Measurements from ENCODE around the gene ZNF467.

Gene ZNF467

DNA sequence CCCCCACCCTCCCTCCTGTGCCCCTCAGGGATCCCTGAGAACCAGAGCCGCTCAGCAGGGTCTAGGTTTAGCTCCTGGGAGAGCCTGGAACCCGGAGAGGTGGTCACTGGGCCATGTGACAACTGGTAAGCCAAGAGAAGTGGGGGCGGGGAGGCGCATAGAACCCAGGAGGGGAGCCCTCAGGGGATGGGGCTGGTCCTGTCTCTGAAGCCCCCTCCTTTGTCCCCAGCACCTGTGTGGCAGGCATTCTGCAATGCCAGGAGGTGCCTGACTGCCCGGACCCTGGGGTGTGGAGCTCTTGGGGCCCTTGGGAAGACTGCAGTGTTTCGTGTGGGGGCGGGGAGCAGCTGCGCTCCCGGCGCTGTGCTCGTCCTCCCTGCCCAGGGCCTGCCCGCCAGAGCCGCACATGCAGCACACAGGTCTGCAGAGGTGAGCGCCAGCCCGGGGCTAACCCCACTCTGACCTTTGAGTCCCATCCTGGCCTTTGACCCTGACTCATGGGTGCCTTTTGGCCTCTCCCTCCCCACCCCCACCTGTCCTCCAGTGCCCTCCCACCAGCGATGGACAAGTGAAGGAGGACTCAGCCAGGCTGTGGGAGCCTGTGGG lies 42.4 kb upstream of the ZNF467 start:
- Histone ChIP-seq H3K4me1 (ENCODE audit: insufficient read depth, low read length) (no peaks in the 10 kb centered on the region), H3K27me3 (ENCODE audit: insufficient read depth, low read length) (peaks cover 9% of the 10 kb centered on the region), H2AFZ (ENCODE audit: low read depth, low read length) (no peak overlapping the region), H3K36me3 (ENCODE audit: insufficient read depth, low read length) (no peaks in the 10 kb centered on the region), H3K4me3 (ENCODE audit: low read length) (no peak overlapping the region), H3K9me3 (ENCODE audit: low read length) (no peaks in the 10 kb centered on the region)

DNA sequence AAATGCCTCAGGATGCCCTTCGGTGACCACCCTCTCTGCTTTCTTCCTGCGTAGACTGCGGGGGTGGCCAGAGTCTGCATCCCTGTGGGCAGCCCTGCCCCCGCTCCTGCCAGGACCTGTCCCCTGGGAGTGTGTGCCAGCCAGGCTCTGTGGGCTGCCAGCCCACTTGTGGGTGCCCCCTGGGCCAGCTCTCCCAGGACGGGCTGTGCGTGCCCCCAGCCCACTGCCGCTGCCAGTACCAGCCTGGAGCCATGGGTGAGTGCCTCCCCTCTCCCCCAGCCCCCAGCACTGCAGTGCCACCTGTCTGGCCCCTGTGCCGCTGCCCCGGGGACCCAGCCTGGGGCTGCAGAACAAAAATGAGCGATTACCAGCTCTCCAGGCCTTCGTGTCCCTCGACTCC lies 41.7 kb upstream of the ZNF467 start:
- H3K4me1 ChIP-seq (ENCODE audit: insufficient read depth, low read length) = no peaks in the 10 kb centered on the region
- no peaks in the 10 kb centered on the region for H3K9me3 ChIP-seq (ENCODE audit: low read length)
- H3K4me3 ChIP-seq (ENCODE audit: low read length) = no peak overlapping the region
- no peak overlapping the region for H2AFZ ChIP-seq (ENCODE audit: low read depth, low read length)
- peaks cover 6% of the 10 kb centered on the region for H3K27me3 ChIP-seq (ENCODE audit: insufficient read depth, low read length)
- H3K36me3 ChIP-seq (ENCODE audit: insufficient read depth, low read length) = no peaks in the 10 kb centered on the region

DNA sequence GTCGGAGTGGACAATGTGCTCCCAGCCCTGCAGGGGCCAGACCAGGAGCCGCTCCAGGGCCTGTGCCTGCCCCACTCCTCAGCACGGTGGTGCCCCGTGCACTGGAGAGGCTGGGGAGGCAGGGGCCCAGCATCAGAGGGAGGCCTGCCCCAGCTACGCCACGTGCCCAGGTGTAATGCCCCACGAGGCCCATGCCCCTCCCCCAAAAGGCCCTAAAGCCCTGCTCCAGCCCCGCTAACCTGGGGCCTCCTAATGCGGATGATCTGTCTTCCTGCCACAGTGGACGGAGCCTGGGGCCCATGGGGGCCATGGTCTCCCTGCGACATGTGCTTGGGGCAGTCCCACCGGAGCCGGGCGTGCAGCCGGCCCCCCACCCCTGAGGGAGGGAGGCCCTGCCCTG lies 41.1 kb upstream of the ZNF467 start:
- Histone ChIP-seq H3K36me3 (ENCODE audit: insufficient read depth, low read length) (no peaks in the 10 kb centered on the region), H3K9me3 (ENCODE audit: low read length) (no peaks in the 10 kb centered on the region)

DNA sequence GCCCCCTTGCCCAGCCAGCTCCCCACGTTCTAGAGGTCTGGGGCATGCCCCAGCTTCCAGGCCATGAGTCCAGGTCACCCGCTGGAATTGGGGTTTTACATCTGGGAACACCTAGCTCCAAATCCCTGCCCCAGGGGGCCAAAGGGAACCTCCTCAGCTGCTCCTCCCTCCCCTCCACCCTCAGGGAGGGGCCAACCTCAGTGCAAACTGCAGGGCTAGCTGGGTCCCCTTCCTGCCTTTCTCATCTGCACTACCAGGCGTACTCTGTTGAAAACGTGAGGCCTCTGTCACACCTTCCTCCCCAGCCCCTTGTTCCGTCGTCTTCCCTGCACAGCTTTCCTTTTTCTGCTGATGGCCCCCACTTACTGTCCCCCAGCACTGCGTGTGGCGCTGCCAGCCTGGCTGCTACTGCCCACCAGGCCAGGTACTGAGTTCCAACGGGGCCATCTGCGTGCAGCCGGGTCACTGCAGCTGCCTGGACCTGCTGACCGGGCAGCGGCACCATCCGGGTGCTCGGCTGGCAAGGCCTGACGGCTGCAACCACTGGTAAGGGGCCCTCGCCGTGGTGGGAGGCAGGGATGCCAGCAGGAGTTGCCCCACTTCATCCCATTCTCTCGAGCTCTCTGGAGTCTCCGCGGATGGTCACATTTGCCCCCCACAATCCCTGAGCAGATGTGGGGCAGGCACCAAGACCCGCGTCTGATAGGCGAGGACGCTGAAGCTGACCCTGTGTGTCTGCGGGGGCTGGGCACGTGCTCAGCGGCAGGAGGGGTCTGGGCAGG lies 40.1 kb upstream of the ZNF467 start:
- Histone ChIP-seq H2AFZ (ENCODE audit: low read depth, low read length) (no peak overlapping the region), H3K27me3 (ENCODE audit: insufficient read depth, low read length) (peaks cover 6% of the 10 kb centered on the region), H3K9me3 (ENCODE audit: low read length) (no peaks in the 10 kb centered on the region), H3K4me1 (ENCODE audit: insufficient read depth, low read length) (no peaks in the 10 kb centered on the region), H3K36me3 (ENCODE audit: insufficient read depth, low read length) (no peaks in the 10 kb centered on the region), H3K4me3 (ENCODE audit: low read length) (no peak overlapping the region)

More for the DNA sequence above, 41.1 kb upstream of the ZNF467 start:
- H3K27me3 ChIP-seq (ENCODE audit: insufficient read depth, low read length) = peaks cover 6% of the 10 kb centered on the region
- H3K4me1 ChIP-seq (ENCODE audit: insufficient read depth, low read length) = no peaks in the 10 kb centered on the region
- no peak overlapping the region for H3K4me3 ChIP-seq (ENCODE audit: low read length)
- H2AFZ ChIP-seq (ENCODE audit: low read depth, low read length) = no peak overlapping the region

DNA sequence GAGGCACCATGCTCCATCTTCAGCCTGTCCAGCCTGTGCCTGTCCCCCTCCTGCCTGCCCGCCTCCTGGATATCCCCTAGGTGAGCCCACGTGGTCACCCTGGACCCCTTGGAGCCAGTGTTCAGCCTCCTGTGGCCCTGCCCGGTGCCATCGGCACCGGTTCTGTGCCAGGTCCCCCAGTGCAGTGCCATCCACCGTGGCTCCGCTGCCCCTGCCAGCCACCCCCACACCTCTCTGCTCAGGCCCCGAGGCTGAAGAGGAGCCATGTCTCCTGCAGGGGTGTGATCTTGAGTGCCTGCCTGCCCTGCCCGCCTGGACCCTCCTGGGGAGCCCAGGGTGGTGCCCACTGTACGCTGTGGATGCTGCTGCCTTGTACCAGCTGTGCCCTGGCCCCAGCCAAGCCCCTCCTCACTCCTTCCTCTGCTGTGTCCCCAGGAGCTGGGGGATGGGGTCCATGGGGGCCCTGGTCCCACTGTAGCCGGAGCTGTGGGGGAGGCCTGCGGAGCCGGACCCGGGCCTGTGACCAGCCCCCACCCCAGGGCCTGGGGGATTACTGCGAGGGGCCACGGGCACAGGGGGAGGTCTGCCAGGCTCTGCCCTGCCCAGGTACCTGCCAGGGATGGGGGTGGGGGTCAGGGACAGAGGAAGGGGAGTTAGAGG lies 38.6 kb upstream of the ZNF467 start:
- Histone ChIP-seq H3K9me3 (ENCODE audit: low read length) (no peaks in the 10 kb centered on the region), H3K4me1 (ENCODE audit: insufficient read depth, low read length) (no peaks in the 10 kb centered on the region), H3K36me3 (ENCODE audit: insufficient read depth, low read length) (no peaks in the 10 kb centered on the region), H2AFZ (ENCODE audit: low read depth, low read length) (no peak overlapping the region), H3K27me3 (ENCODE audit: insufficient read depth, low read length) (peaks cover under 1% of the 10 kb centered on the region), H3K4me3 (ENCODE audit: low read length) (no peak overlapping the region)

DNA sequence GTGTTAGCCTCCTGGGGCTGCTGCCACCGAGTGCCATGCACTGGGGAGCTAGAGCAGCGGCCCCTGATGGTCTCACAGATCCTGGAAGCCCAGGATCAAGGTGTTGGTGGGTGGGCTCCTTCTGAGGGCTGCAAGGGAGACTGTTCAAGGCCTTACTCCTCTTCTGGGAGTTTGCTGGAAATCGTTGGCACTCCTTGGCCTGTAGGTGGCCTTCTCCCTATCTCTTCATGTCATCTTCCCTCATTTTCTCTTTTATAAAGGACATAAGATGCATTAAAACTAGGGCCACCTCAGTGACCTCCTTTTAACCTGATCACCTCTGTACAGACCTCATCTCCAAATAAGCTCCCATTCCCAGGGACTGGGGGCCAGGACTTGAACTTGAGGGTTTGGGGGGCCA lies 37.8 kb upstream of the ZNF467 start:
- no peak overlapping the region for H3K4me3 ChIP-seq (ENCODE audit: low read length)
- no peaks in the 10 kb centered on the region for H3K36me3 ChIP-seq (ENCODE audit: insufficient read depth, low read length)
- no peaks in the 10 kb centered on the region for H3K9me3 ChIP-seq (ENCODE audit: low read length)
- H3K27me3 ChIP-seq (ENCODE audit: insufficient read depth, low read length) = peaks cover 1% of the 10 kb centered on the region
- no peak overlapping the region for H2AFZ ChIP-seq (ENCODE audit: low read depth, low read length)
- H3K4me1 ChIP-seq (ENCODE audit: insufficient read depth, low read length) = no peaks in the 10 kb centered on the region

DNA sequence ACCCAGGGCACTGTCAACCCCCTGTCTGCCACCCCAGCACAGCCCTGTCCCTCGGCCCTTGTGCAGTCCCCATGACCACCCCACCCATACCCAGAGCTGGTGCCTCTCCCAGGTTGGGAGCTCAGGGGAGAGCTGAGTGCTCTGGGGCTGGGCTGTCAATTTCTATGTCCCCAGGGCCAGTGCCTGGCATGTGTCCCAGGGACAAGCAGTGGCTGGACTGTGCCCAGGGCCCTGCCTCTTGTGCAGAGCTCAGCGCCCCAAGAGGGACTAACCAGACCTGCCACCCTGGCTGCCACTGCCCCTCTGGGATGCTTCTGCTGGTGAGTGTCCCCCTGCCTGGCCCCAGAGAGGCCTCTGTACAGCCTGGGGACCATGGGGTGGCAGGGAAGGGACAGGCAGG lies 35.8 kb upstream of the ZNF467 start:
- Histone ChIP-seq H3K4me3 (ENCODE audit: low read length) (no peak overlapping the region), H3K36me3 (ENCODE audit: insufficient read depth, low read length) (no peaks in the 10 kb centered on the region), H3K4me1 (ENCODE audit: insufficient read depth, low read length) (no peaks in the 10 kb centered on the region), H3K27me3 (ENCODE audit: insufficient read depth, low read length) (peaks cover 12% of the 10 kb centered on the region), H2AFZ (ENCODE audit: low read depth, low read length) (no peak overlapping the region), H3K9me3 (ENCODE audit: low read length) (no peaks in the 10 kb centered on the region)

DNA sequence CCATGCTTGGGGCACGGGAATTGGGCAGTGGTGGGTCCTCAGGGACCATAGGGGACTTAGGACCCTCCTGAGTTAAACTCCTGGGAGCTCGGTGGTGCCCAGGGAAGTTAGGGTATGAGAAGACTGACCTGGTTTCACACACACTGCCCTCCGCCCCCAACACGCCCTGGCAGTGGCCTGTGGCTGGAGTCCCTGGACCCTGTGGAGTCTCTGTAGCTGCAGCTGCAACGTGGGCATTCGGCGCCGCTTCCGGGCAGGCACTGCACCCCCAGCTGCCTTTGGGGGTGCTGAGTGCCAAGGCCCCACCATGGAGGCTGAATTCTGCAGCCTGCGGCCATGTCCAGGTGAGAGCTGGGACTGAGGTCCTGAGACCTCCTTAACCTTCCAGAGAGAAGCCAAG lies 34.9 kb upstream of the ZNF467 start:
- H3K9me3 ChIP-seq (ENCODE audit: low read length) = no peaks in the 10 kb centered on the region
- no peak overlapping the region for H2AFZ ChIP-seq (ENCODE audit: low read depth, low read length)
- no peaks in the 10 kb centered on the region for H3K36me3 ChIP-seq (ENCODE audit: insufficient read depth, low read length)
- no peaks in the 10 kb centered on the region for H3K4me1 ChIP-seq (ENCODE audit: insufficient read depth, low read length)
- H3K27me3 ChIP-seq (ENCODE audit: insufficient read depth, low read length) = peaks cover 12% of the 10 kb centered on the region
- no peak overlapping the region for H3K4me3 ChIP-seq (ENCODE audit: low read length)

DNA sequence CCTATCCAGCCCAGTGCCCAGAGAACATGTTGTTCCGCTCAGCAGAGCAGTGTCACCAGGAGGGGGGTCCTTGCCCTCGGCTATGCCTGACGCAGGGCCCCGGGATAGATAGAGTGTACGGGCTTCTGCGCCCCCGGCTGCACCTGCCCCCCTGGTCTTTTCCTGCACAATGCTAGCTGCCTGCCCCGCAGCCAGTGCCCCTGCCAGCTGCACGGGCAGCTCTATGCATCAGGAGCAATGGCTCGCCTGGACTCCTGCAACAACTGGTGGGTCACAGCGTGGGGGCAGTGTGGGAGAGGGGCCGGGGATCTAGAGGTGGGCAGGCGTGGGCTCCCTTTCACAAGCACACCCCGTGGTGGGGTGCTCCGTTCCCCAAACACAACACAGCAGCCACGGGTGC lies 33.3 kb upstream of the ZNF467 start:
- H3K36me3 ChIP-seq (ENCODE audit: insufficient read depth, low read length) = no peaks in the 10 kb centered on the region
- H3K27me3 ChIP-seq (ENCODE audit: insufficient read depth, low read length) = peaks cover 12% of the 10 kb centered on the region
- no peak overlapping the region for H2AFZ ChIP-seq (ENCODE audit: low read depth, low read length)
- no peak overlapping the region for H3K4me3 ChIP-seq (ENCODE audit: low read length)
- no peaks in the 10 kb centered on the region for H3K4me1 ChIP-seq (ENCODE audit: insufficient read depth, low read length)
- no peaks in the 10 kb centered on the region for H3K9me3 ChIP-seq (ENCODE audit: low read length)

DNA sequence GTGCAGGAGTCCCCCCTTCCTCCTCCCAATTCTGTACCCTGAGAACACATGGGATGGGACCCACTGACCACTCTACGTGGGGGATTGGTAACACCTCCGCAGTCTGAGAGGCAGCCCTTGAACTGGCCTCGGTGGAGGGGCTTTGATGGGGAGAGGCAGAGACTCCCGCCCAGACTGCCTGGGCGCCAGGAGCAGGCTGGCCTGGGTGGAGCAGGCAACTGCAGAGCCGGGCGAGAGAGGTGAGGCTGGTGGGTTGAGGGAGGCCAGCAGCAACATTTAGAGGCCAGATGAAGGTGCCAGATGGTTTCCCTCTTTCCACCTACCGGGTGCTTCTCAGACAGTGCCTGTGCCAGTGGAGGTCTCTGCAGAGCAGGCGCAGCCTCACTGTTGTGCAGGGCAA lies 30.7 kb upstream of the ZNF467 start:
- Histone ChIP-seq H3K27me3 (ENCODE audit: insufficient read depth, low read length) (peaks cover 12% of the 10 kb centered on the region), H2AFZ (ENCODE audit: low read depth, low read length) (no peak overlapping the region), H3K36me3 (ENCODE audit: insufficient read depth, low read length) (no peaks in the 10 kb centered on the region), H3K4me3 (ENCODE audit: low read length) (no peak overlapping the region), H3K4me1 (ENCODE audit: insufficient read depth, low read length) (peaks cover 1% of the 10 kb centered on the region), H3K9me3 (ENCODE audit: low read length) (no peaks in the 10 kb centered on the region)

DNA sequence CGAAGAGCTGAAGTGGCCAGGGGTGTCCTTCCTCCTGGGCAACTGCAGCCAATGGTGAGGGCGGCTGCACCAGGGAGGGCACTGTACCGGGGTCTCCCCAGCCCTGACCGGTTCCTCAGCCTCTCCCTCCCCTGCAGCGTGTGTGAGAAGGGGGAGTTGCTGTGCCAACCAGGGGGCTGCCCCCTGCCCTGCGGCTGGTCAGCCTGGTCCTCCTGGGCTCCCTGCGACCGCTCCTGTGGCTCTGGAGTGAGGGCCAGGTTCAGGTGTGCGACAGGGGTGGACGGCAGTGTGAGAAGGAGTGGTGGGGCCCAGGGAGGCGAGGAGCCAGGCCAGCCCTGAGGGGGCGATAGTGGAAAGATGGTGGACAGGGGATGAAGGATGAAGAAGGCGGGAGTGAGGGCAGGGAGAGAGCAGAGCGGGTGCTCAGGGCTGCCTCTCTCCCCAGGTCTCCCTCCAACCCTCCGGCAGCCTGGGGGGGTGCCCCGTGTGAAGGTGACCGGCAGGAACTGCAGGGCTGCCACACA lies 30.2 kb upstream of the ZNF467 start:
- peaks cover 3% of the 10 kb centered on the region for H3K4me1 ChIP-seq (ENCODE audit: insufficient read depth, low read length)
- no peaks in the 10 kb centered on the region for H3K9me3 ChIP-seq (ENCODE audit: low read length)
- peaks cover 12% of the 10 kb centered on the region for H3K27me3 ChIP-seq (ENCODE audit: insufficient read depth, low read length)
- no peak overlapping the region for H2AFZ ChIP-seq (ENCODE audit: low read depth, low read length)
- H3K36me3 ChIP-seq (ENCODE audit: insufficient read depth, low read length) = no peaks in the 10 kb centered on the region
- no peak overlapping the region for H3K4me3 ChIP-seq (ENCODE audit: low read length)

DNA sequence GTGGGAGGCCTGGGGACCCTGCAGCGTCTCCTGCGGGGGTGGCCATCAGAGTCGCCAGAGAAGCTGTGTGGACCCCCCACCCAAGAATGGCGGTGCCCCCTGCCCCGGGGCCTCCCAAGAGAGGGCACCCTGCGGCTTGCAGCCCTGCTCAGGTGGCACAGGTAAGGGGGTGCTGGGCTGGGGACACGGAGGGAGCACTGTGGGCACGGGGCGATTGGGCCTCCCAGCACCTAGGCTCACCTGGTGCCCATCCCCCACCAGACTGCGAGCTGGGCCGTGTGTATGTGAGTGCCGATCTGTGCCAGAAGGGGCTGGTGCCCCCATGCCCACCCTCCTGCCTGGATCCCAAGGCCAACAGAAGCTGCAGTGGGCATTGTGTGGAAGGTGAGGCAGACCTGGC lies 29.6 kb upstream of the ZNF467 start:
- H3K9me3 ChIP-seq (ENCODE audit: low read length) = no peaks in the 10 kb centered on the region
- H3K4me3 ChIP-seq (ENCODE audit: low read length) = no peak overlapping the region
- H3K4me1 ChIP-seq (ENCODE audit: insufficient read depth, low read length) = peaks cover 3% of the 10 kb centered on the region
- H3K36me3 ChIP-seq (ENCODE audit: insufficient read depth, low read length) = no peaks in the 10 kb centered on the region
- H3K27me3 ChIP-seq (ENCODE audit: insufficient read depth, low read length) = peaks cover 12% of the 10 kb centered on the region
- no peak overlapping the region for H2AFZ ChIP-seq (ENCODE audit: low read depth, low read length)

DNA sequence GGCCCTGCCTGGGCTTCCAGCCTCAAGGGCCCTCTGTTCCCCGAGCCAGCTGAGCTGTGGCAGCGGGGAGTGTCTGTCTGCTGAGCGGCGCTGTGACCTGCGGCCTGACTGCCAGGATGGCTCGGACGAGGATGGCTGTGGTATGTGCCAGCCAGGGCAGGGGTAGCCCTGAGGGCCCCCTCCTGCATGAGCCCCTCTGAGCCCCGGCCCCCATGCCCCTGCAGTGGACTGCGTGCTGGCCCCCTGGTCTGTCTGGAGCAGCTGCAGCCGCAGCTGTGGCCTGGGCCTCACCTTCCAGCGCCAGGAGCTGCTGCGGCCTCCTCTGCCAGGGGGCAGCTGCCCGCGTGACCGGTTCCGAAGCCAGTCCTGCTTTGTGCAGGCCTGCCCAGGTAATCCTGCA lies 28.4 kb upstream of the ZNF467 start:
- Histone ChIP-seq H3K27me3 (ENCODE audit: insufficient read depth, low read length) (peaks cover 12% of the 10 kb centered on the region), H2AFZ (ENCODE audit: low read depth, low read length) (no peak overlapping the region), H3K4me3 (ENCODE audit: low read length) (no peak overlapping the region), H3K9me3 (ENCODE audit: low read length) (no peaks in the 10 kb centered on the region), H3K4me1 (ENCODE audit: insufficient read depth, low read length) (peaks cover 3% of the 10 kb centered on the region), H3K36me3 (ENCODE audit: insufficient read depth, low read length) (no peaks in the 10 kb centered on the region)

Data from neuron (in vitro differentiated cells).